HG02571 (cell line): ENCODE data around the gene TLCD5.

ENCODE experiments used
- ATAC-seq: cut with Tn5 transposase; IDR thresholded peaks from one replicate; pipeline ENCODE4 v1.9.1; 2021; ENCODE audit warnings: mild to moderate bottlenecking, moderate library complexity; ENCODE audit not compliant: unreplicated experiment

The TLCD5 gene

GRCh38 chr11:120324932-120325810 lies at the start of gene TLCD5:
TSS of gene TLCD5 (plus strand) at chr11:120325299. CDS start at chr11:120327442, 2,143 bp downstream.
- no peak for ATAC-seq

GRCh38 chr11:120279502-120279901 lies 45.6 kb upstream of the TLCD5 start:
- no peak for ATAC-seq

GRCh38 chr11:120280600-120281051 lies 44.5 kb upstream of the TLCD5 start:
- no peak for ATAC-seq

GRCh38 chr11:120281143-120281795 lies 43.8 kb upstream of the TLCD5 start:
- ATAC-seq = no peak

- no peak for ATAC-seq
Measured at GRCh38 chr11:120283124-120283523, 42.0 kb upstream of the TLCD5 start.

GRCh38 chr11:120284272-120284671 lies 40.8 kb upstream of the TLCD5 start:
- ATAC-seq = no peak

GRCh38 chr11:120285256-120285655 lies 39.8 kb upstream of the TLCD5 start:
- no peak for ATAC-seq

- ATAC-seq = no peak
Measured at GRCh38 chr11:120288021-120288420, 37.1 kb upstream of the TLCD5 start.

GRCh38 chr11:120289426-120289825 lies 35.7 kb upstream of the TLCD5 start:
- ATAC-seq = no peak

GRCh38 chr11:120290956-120291355 lies 34.1 kb upstream of the TLCD5 start:
- no peak for ATAC-seq

- ATAC-seq = no peak
Measured at GRCh38 chr11:120293038-120293800, 31.9 kb upstream of the TLCD5 start.

GRCh38 chr11:120294096-120294495 lies 31.0 kb upstream of the TLCD5 start:
- no peak for ATAC-seq

GRCh38 chr11:120295099-120295498 lies 30.0 kb upstream of the TLCD5 start:
- no peak for ATAC-seq

- ATAC-seq = no peak
Measured at GRCh38 chr11:120296554-120296953, 28.5 kb upstream of the TLCD5 start.

GRCh38 chr11:120298461-120298860 lies 26.6 kb upstream of the TLCD5 start:
- ATAC-seq = no peak

- no peak for ATAC-seq
Measured at GRCh38 chr11:120302001-120302805, 22.9 kb upstream of the TLCD5 start.

GRCh38 chr11:120303004-120303637 lies 22.0 kb upstream of the TLCD5 start:
- ATAC-seq = peak; percentile 73

- no peak for ATAC-seq
Measured at GRCh38 chr11:120304526-120304925, 20.6 kb upstream of the TLCD5 start.

- no peak for ATAC-seq
Measured at GRCh38 chr11:120305286-120305685, 19.8 kb upstream of the TLCD5 start.
